Ascending aorta (tissue), 2 donors: ENCODE data around the gene PPP2R2D. TPM values are rescaled to one million over a fixed set of nuclear protein-coding genes. Genes with fewer than 3 reads are reported as not detected.

Source experiments
- DNase-seq, 2 donors: peaks; one replicate each; pipeline ENCODE4 v3.0.0-alpha.2; 2019; ENCODE audit warnings: low spot score in 2 of 2
- H3K27ac ChIP-seq, 2 donors: fragments of 200-600 bp; sonication (generic); one replicate each; pipeline ENCODE4 v1.5.1; 2016 to 2017; ENCODE audit warnings: mild to moderate bottlenecking in 1 of 2
- H3K27me3 ChIP-seq: fragments of 200-600 bp; sonication (generic); one replicate; pipeline ENCODE4 v1.5.1; 2017
- H3K36me3 ChIP-seq, 2 donors: fragments of 200-600 bp; sonication (generic); one replicate each; pipeline ENCODE4 v1.5.1; 2016
- H3K4me1 ChIP-seq, 2 donors: fragments of 200-600 bp; sonication (generic); one replicate each; pipeline ENCODE4 v1.5.1; 2016 to 2017; ENCODE audit warnings: mild to moderate bottlenecking in 1 of 2
- H3K4me3 ChIP-seq, 2 donors: fragments of 200-600 bp; sonication (generic); one replicate each; pipeline ENCODE4 v1.5.1; 2016 to 2017; ENCODE audit warnings: mild to moderate bottlenecking in 1 of 2
- H3K9me3 ChIP-seq, 2 donors: fragments of 200-600 bp; sonication (generic); one replicate each; pipeline ENCODE4 v1.5.1; 2016
- intact Hi-C: fragments of 100-400 bp; cut with DNase I; formaldehyde crosslinking; loops from one replicate; pipeline ENCODE4 v1.15.1; 2023
- total RNA-seq: library from RNA; depleted of rRNA; stranded (reverse); fragments of >200 nt; gene quantifications from one replicate; pipeline ENCODE4 v1.1.0, GENCODE V29; 2016
- TF ChIP-seq, protein P1 (sequence below), 3 experiments: fragments of 200-600 bp in 2 of 3; fragments of 450-650 bp in 1 of 3; sonication (generic) in 2 of 3; IDR thresholded peaks; one replicate each; pipeline ENCODE4 v1.5.1; 2016 to 2019; ENCODE audit warnings: antibody characterized with exemption in 3 of 3, mild to moderate bottlenecking in 1 of 3, moderate library complexity in 1 of 3

PPP2R2D gene
- total RNA-seq, 1 donor from 2014 or later, result 11.8 TPM

DNA sequence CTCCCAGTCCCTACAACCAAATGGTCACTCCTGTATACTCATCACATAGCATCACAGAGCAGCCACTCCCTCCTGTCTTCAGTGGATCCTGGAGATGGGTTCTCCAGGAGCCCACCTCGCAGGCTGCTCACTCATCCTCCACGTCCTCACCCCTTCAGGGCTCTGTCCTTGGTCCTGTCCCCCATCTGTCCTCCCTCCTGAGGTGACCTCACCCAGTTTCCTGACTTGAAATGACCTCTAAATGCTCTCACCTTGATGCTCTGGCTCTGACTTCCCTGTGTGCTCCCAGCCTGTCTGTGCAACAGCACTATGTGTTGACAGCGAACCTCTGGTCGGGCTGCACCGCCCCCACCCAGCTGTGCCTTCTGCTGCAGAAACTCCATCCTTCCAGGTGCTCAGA lies 2.1 kb upstream of the PPP2R2D start:
- intact Hi-C loops, result no loop called here

DNA sequence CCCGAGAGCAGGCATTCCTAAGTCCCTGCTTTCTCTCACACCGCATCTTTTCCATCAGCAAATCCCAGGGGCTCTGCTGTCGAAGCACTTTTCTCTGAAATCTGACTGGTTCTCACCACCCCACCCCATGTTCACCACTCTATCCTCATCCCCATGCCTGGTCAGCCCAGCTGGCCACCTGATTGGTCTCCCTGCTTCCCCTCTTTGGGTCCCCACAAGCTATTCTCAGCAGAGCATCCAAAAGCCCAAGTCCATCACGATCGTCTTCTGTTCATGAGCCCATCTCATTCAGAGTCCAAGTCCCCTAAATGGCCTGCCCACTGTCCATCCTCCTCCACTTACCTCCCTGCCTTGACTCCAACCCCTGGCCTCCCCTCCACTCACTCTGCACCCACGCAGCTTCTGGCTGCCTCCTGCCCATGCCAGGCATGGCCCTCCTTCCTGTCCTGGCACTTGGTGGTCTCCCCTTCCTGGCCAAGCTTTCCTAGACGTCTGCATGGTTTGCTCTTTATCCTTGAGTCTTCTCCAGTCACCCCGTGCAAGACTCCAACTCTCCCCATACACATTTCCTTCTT lies 1.6 kb upstream of the PPP2R2D start:
- no peak for DNase-seq

More for the DNA sequence above, 2.1 kb upstream of the PPP2R2D start:
- no peaks in the 10 kb centered on the region for H3K27me3 ChIP-seq
- no peak for DNase-seq
- TF ChIP-seq, protein P1, sequence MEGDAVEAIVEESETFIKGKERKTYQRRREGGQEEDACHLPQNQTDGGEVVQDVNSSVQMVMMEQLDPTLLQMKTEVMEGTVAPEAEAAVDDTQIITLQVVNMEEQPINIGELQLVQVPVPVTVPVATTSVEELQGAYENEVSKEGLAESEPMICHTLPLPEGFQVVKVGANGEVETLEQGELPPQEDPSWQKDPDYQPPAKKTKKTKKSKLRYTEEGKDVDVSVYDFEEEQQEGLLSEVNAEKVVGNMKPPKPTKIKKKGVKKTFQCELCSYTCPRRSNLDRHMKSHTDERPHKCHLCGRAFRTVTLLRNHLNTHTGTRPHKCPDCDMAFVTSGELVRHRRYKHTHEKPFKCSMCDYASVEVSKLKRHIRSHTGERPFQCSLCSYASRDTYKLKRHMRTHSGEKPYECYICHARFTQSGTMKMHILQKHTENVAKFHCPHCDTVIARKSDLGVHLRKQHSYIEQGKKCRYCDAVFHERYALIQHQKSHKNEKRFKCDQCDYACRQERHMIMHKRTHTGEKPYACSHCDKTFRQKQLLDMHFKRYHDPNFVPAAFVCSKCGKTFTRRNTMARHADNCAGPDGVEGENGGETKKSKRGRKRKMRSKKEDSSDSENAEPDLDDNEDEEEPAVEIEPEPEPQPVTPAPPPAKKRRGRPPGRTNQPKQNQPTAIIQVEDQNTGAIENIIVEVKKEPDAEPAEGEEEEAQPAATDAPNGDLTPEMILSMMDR (IDR thresholded peaks at IDR 0.05), result no peak
- no peak overlapping the region for H3K27ac ChIP-seq
- H3K9me3 ChIP-seq, result no peaks in the 10 kb centered on the region
- peaks cover 0 to 14% of the 10 kb centered on the region in 2 donors for H3K4me1 ChIP-seq
- H3K4me3 ChIP-seq, result no peak overlapping the region
- no peaks in the 10 kb centered on the region for H3K36me3 ChIP-seq

DNA sequence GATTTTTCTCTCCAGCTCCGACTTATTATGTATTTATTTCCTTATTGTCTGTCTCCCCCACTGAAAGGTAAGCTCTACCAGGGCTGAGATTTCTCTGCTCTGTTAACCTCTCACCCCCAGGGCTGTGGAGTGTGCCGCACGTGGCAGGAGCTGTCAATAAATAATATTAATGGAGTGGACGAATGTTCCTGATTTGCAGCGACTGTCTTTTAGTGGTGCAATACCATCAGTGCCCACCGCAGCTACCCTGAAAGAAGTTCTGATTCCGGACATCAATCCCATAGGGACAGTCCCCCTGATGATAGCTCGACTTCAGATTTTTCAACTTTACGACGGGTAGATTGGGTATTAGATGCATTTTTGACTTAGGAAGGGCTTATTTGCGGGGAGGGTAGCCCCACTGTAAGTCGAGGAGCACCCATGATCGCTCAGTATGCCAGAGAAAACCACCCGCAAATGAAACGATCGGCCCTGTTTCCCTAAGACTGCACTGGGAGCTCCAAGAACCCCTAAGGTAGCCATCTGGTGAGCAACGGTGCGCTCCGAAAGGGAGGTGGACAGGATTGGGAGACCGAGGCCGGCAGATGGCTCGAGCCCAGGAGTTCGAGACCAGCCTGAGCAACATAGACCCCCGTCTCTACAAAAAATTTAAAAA lies 986 bp upstream of the PPP2R2D start:
- TF ChIP-seq, protein P1 (IDR thresholded peaks at IDR 0.05), result no peak
- no peak for DNase-seq
- Histone ChIP-seq H3K4me3 (peak overlapping the region; percentile 85 to 98), H3K27ac (peak overlapping the region; percentile 69 to 95), H3K36me3 (no peaks in the 10 kb centered on the region), H3K9me3 (no peaks in the 10 kb centered on the region), H3K4me1 (peaks cover 0 to 15% of the 10 kb centered on the region in 2 donors), H3K27me3 (no peaks in the 10 kb centered on the region)
- intact Hi-C loops, result loop anchor here (1.0 to 5.0 kb wide), 6 partner anchors 46 to 1789 kb away; partner anchors contain the start of genes C10orf143, LRRC27, PAOX and PWWP2B

More for the DNA sequence above, 1.6 kb upstream of the PPP2R2D start:
- H3K9me3 ChIP-seq, result no peaks in the 10 kb centered on the region
- TF ChIP-seq, protein P1 (IDR thresholded peaks at IDR 0.05), result no peak
- intact Hi-C loops, result no loop called here
- no peak overlapping the region for H3K4me3 ChIP-seq
- no peak overlapping the region for H3K27ac ChIP-seq
- H3K27me3 ChIP-seq, result no peaks in the 10 kb centered on the region
- H3K36me3 ChIP-seq, result no peaks in the 10 kb centered on the region
- peaks cover 0 to 14% of the 10 kb centered on the region in 2 donors for H3K4me1 ChIP-seq

DNA sequence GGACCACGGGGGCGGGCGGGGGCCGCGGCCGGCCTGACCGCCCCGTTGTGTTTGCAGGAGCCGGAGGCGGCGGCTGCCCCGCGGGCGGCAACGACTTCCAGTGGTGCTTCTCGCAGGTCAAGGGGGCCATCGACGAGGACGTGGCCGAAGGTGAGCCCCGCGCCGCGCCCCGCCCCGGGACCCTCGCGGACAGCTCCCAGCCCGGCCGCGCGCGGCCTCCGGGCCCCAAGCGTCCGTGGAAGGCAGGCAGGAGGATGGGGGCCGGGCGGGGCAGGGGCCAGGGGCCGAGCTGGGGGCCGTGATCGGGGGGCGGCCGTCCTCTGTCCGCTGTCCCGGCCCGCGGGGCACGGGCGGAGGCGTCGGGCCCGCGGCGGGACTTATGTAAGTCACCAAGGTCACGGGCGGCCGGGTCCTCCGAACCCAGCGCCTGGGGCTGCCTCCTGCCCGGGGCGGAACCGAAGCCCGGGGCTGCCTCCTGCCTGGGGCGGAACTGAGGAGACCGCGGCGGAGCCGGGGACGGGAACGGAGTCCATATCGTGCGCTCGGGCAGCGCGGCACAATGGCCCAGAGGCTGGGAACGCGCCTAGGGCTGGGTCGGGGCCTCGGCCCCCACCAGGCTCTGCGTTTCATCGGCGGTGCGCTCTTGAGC lies 497 bp downstream of the PPP2R2D start:
- peak in 1 of 2 donors; percentile 73 for DNase-seq
- TF ChIP-seq, protein P1 (IDR thresholded peaks at IDR 0.05), result no peak
- peak overlapping the region; percentile 85 to 98 for H3K4me3 ChIP-seq
- intact Hi-C loops, result loop anchor here (2.0 to 5.0 kb wide), 3 partner anchors 431 to 1791 kb away; partner anchors contain the start of genes C10orf143, LRRC27 and PAOX
- peaks cover 0 to 22% of the 10 kb centered on the region in 2 donors for H3K4me1 ChIP-seq
- no peaks in the 10 kb centered on the region for H3K9me3 ChIP-seq
- H3K36me3 ChIP-seq, result peaks cover 4 to 5% of the 10 kb centered on the region in 2 donors
- peak overlapping the region; percentile 84 to 95 for H3K27ac ChIP-seq
- H3K27me3 ChIP-seq, result no peaks in the 10 kb centered on the region

DNA sequence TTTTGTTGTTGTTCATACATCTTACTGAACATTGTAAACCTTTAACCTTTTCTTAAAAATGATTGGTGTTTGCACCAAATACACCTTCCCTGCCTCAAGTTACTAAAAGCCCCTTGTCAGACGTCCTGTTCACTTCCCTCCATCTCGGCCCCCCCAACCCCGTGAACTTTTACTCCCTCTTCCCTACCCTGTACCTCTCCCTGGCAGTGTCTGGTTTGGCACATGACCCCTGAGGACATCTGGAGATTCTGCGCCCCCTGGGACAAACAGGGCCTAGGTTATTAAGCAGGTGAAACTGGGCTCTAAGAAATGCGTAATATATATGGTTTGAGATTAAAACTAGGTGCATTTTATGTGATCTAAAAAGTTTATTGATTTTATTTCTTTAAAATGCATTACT lies 1.4 kb downstream of the PPP2R2D start:
- intact Hi-C loops, result loop anchor here (5.0 kb wide), 2 partner anchors 430 to 1475 kb away; partner anchors contain the start of genes LRRC27 and PAOX
- TF ChIP-seq, protein P1 (IDR thresholded peaks at IDR 0.05), result no peak
- Histone ChIP-seq H3K9me3 (no peaks in the 10 kb centered on the region), H3K4me3 (peak overlapping the region; percentile 85 to 98), H3K36me3 (peaks cover 4 to 8% of the 10 kb centered on the region in 2 donors), H3K27me3 (no peaks in the 10 kb centered on the region), H3K27ac (no peak overlapping the region), H3K4me1 (peaks cover 0 to 22% of the 10 kb centered on the region in 2 donors)
- peak in 1 of 2 donors; percentile 43 for DNase-seq
